Glomerular visceral epithelial cell (primary cell): ENCODE results near the gene LRRC23.

ENCODE experiments used
- DNase-seq: peaks from one replicate; pipeline ENCODE4 v3.0.0-alpha.2; 2016; ENCODE audit errors: extremely low spot score

Gene LRRC23

GRCh38 chr12:6956021-6956727 lies 51.6 kb downstream of the LRRC23 start:
- no peak for DNase-seq

GRCh38 chr12:6957151-6957701 lies 52.6 kb downstream of the LRRC23 start:
- DNase-seq, result no peak

GRCh38 chr12:6957741-6958608 lies 53.4 kb downstream of the LRRC23 start:
- no peak for DNase-seq

- no peak for DNase-seq
These were observed 54.0 kb downstream of the LRRC23 start for GRCh38 chr12:6958609-6959057.

GRCh38 chr12:6959058-6959804 lies 54.6 kb downstream of the LRRC23 start:
- DNase-seq, result no peak

- DNase-seq, result no peak
These were observed 55.4 kb downstream of the LRRC23 start for GRCh38 chr12:6959805-6960592.

- DNase-seq, result no peak
These were observed 56.1 kb downstream of the LRRC23 start for GRCh38 chr12:6960593-6961277.

- no peak for DNase-seq
These were observed 56.7 kb downstream of the LRRC23 start for GRCh38 chr12:6961278-6961694.

GRCh38 chr12:6961695-6962284 lies 57.2 kb downstream of the LRRC23 start:
- DNase-seq, result no peak

GRCh38 chr12:6962285-6963015 lies 57.8 kb downstream of the LRRC23 start:
- DNase-seq, result no peak

GRCh38 chr12:6963016-6963731 lies 58.6 kb downstream of the LRRC23 start:
- no peak for DNase-seq
